DND-41 (cell line): ENCODE measurements around the gene ACO1.

Experiments used
- CTCF ChIP-seq: IDR thresholded peaks from 2 replicates; pipeline ENCODE4 v1.5.1; 2012; ENCODE audit warnings: borderline replicate concordance, low read length, moderate library complexity, mild to moderate bottlenecking; ENCODE audit not compliant: poor library complexity, severe bottlenecking; ENCODE audit errors: extremely low read depth
- EZH2 ChIP-seq: IDR thresholded peaks from 3 replicates; pipeline ENCODE4 v1.6.1; 2012; ENCODE audit warnings: borderline replicate concordance, low read depth, mild to moderate bottlenecking, moderate library complexity, low read length, inconsistent platforms; ENCODE audit not compliant: severe bottlenecking

- TF ChIP-seq CTCF (no peak), EZH2 (no peak)
Measured at GRCh38 chr9:32455738-32456137, 71.3 kb downstream of the ACO1 start.
